Measurements from ENCODE around the gene RFX3.

RFX3 gene

GRCh38 chr9:3433066-3433465 is 92.7 kb downstream of the RFX3 start:
- no peak for DNase-seq (ENCODE audit: low read depth)

GRCh38 chr9:3431890-3432289 is 93.9 kb downstream of the RFX3 start:
- no peak for DNase-seq (ENCODE audit: low read depth)

- DNase-seq (ENCODE audit: low read depth): no peak
These were observed 105.9 kb downstream of the RFX3 start for GRCh38 chr9:3419893-3420292.

GRCh38 chr9:3415906-3416305 is 109.9 kb downstream of the RFX3 start:
- DNase-seq (ENCODE audit: low read depth): no peak

GRCh38 chr9:3413984-3414383 is 111.8 kb downstream of the RFX3 start:
- no peak for DNase-seq (ENCODE audit: low read depth)

- DNase-seq (ENCODE audit: low read depth): no peak
These were observed 115.3 kb downstream of the RFX3 start for GRCh38 chr9:3410461-3410860.

GRCh38 chr9:3409453-3409852 is 116.3 kb downstream of the RFX3 start:
- DNase-seq (ENCODE audit: low read depth): no peak

- no peak for DNase-seq (ENCODE audit: low read depth)
These were observed 122.5 kb downstream of the RFX3 start for GRCh38 chr9:3403315-3403714.

GRCh38 chr9:3401221-3401954 is 124.4 kb downstream of the RFX3 start:
- DNase-seq (ENCODE audit: low read depth): no peak

- no peak for DNase-seq (ENCODE audit: low read depth)
These were observed 127.6 kb downstream of the RFX3 start for GRCh38 chr9:3398232-3398648.

GRCh38 chr9:3397766-3398165 is 128.0 kb downstream of the RFX3 start:
- no peak for DNase-seq (ENCODE audit: low read depth)

GRCh38 chr9:3391414-3391813 is 134.4 kb downstream of the RFX3 start:
- no peak for DNase-seq (ENCODE audit: low read depth)

GRCh38 chr9:3386753-3387152 is 139.0 kb downstream of the RFX3 start:
- DNase-seq (ENCODE audit: low read depth): no peak

GRCh38 chr9:3385871-3386270 is 139.9 kb downstream of the RFX3 start:
- no peak for DNase-seq (ENCODE audit: low read depth)

- DNase-seq (ENCODE audit: low read depth): no peak
These were observed 154.0 kb downstream of the RFX3 start for GRCh38 chr9:3371842-3372241.

GRCh38 chr9:3370715-3371114 is 155.1 kb downstream of the RFX3 start:
- DNase-seq (ENCODE audit: low read depth): no peak

- no peak for DNase-seq (ENCODE audit: low read depth)
These were observed 158.6 kb downstream of the RFX3 start for GRCh38 chr9:3367185-3367584.

GRCh38 chr9:3361689-3362392 is 164.0 kb downstream of the RFX3 start:
- no peak for DNase-seq (ENCODE audit: low read depth)

GRCh38 chr9:3361116-3361515 is 164.7 kb downstream of the RFX3 start:
- DNase-seq (ENCODE audit: low read depth): no peak

- no peak for DNase-seq (ENCODE audit: low read depth)
These were observed 165.6 kb downstream of the RFX3 start for GRCh38 chr9:3360245-3360644.

GRCh38 chr9:3359778-3360177 is 166.0 kb downstream of the RFX3 start:
- no peak for DNase-seq (ENCODE audit: low read depth)

GRCh38 chr9:3359048-3359692 is 166.6 kb downstream of the RFX3 start:
- no peak for DNase-seq (ENCODE audit: low read depth)

GRCh38 chr9:3348169-3348568 is 177.6 kb downstream of the RFX3 start:
- no peak for DNase-seq (ENCODE audit: low read depth)

Measured in activated T-helper 1 cell treated with Interleukin-2 at 50 U/mL for 16 hours (primary cell).